ENCODE data around the gene SCYGR5. TPM values are rescaled to one million over a fixed set of nuclear protein-coding genes. Genes with fewer than 3 reads are reported as not detected.

The SCYGR5 gene
- total RNA-seq, 4 donors from 2014 or later = not detected

DNA sequence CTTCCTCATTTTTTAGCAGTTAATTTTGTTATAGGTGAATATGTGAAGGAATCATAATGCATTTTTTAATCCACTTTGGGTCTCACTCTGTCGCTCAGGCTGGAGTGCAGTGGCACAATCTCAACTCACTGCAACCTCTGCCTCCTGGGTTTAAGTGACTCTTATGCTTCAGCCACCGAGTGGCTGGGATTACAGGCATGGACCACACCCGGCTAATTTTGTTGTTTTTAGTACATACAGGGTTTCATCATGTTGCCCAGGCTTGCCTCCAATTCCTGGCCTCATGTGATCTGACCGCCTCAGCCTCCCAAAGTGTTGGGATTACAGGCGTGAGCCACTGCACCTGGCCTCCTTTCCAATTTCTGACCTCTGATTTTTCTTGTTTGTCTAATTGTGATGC is 17.7 kb downstream of the SCYGR5 start:
- TF ChIP-seq, protein P1, sequence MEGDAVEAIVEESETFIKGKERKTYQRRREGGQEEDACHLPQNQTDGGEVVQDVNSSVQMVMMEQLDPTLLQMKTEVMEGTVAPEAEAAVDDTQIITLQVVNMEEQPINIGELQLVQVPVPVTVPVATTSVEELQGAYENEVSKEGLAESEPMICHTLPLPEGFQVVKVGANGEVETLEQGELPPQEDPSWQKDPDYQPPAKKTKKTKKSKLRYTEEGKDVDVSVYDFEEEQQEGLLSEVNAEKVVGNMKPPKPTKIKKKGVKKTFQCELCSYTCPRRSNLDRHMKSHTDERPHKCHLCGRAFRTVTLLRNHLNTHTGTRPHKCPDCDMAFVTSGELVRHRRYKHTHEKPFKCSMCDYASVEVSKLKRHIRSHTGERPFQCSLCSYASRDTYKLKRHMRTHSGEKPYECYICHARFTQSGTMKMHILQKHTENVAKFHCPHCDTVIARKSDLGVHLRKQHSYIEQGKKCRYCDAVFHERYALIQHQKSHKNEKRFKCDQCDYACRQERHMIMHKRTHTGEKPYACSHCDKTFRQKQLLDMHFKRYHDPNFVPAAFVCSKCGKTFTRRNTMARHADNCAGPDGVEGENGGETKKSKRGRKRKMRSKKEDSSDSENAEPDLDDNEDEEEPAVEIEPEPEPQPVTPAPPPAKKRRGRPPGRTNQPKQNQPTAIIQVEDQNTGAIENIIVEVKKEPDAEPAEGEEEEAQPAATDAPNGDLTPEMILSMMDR (IDR thresholded peaks at IDR 0.05) = no peak
- no peak for TF ChIP-seq POLR2A (IDR thresholded peaks at IDR 0.05)
- H3K27ac ChIP-seq = no peak overlapping the region
- H3K4me3 ChIP-seq = no peak overlapping the region
- no peak for DNase-seq
- H3K27me3 ChIP-seq = no peaks in the 10 kb centered on the region
- H3K36me3 ChIP-seq = no peaks in the 10 kb centered on the region
- H3K9me3 ChIP-seq = no peaks in the 10 kb centered on the region
- no peaks in the 10 kb centered on the region for H3K4me1 ChIP-seq

- Histone ChIP-seq H3K27me3 (no peaks in the 10 kb centered on the region), H3K36me3 (no peaks in the 10 kb centered on the region), H3K4me3 (no peak overlapping the region), H3K9me3 (no peaks in the 10 kb centered on the region), H3K4me1 (no peaks in the 10 kb centered on the region), H3K27ac (no peak overlapping the region)
- no peak for TF ChIP-seq POLR2A (IDR thresholded peaks at IDR 0.05)
- TF ChIP-seq, protein P1 (IDR thresholded peaks at IDR 0.05) = no peak
- DNase-seq = no peak
These were observed 20.6 kb downstream of the SCYGR5 start for GRCh38 chr2:227687189-227687588.

GRCh38 chr2:227696990-227697679 is 30.5 kb downstream of the SCYGR5 start:
- no peak for TF ChIP-seq POLR2A (IDR thresholded peaks at IDR 0.05)
- TF ChIP-seq, protein P1 (IDR thresholded peaks at IDR 0.05) = no peak
- no peak overlapping the region for H3K27ac ChIP-seq
- H3K4me1 ChIP-seq = no peaks in the 10 kb centered on the region
- no peak overlapping the region for H3K4me3 ChIP-seq
- H3K36me3 ChIP-seq = no peaks in the 10 kb centered on the region
- no peaks in the 10 kb centered on the region for H3K9me3 ChIP-seq
- H3K27me3 ChIP-seq = no peaks in the 10 kb centered on the region
- DNase-seq = no peak

DNA sequence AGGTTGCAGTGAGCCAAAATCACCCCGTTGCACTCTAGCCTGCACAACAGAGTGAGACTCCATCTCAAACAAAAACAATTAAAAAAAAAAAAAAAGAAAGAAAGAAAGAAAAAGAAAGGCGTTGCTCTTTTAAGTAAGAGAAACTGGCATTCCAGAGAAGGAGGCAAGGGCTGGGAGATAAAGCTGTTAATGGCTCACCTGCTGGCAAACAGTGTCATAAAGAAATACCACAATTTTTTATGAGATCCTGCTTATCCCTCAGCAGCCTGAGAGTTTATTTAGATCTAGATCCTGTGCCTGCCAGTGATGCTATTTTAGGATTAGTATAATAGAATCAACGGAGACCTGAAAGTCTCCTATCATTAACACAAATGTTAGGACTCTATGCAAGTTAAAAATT is 35.0 kb downstream of the SCYGR5 start:
- Histone ChIP-seq H3K36me3 (no peaks in the 10 kb centered on the region), H3K9me3 (no peaks in the 10 kb centered on the region), H3K27ac (no peak overlapping the region), H3K4me1 (peaks cover 0 to 12% (median 0%) of the 10 kb centered on the region in 4 donors), H3K4me3 (no peak overlapping the region), H3K27me3 (no peaks in the 10 kb centered on the region)
- DNase-seq = no peak
- TF ChIP-seq, protein P1 (IDR thresholded peaks at IDR 0.05) = no peak
- no peak for TF ChIP-seq POLR2A (IDR thresholded peaks at IDR 0.05)

DNA sequence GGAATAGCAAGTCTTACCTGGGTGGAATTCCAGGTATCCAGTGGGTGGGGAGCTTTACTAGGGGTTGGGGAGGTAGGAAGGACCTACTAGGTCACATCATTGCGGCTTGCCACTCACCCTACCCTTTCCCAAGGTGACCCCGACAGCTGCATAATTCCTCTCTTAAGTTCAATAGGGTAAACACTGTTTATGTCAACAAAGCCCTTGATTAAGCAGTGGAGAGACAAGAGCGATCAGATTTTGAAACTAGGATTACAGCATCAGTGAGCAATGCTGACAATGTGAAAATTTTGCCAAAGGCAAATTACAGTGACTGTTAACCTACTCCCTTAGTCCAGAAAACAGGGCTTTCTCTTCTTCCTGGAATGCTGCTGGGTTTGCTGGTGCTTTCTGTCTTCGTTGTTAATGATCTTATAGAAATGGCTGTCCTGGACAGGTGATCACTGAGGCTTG is 36.7 kb downstream of the SCYGR5 start:
- no peaks in the 10 kb centered on the region for H3K27me3 ChIP-seq
- TF ChIP-seq, protein P1 (IDR thresholded peaks at IDR 0.05) = no peak
- TF ChIP-seq POLR2A (IDR thresholded peaks at IDR 0.05) = no peak
- no peak for DNase-seq
- peak overlapping the region in 1 of 4 donors; percentile 10 for H3K27ac ChIP-seq
- H3K4me3 ChIP-seq = no peak overlapping the region
- H3K36me3 ChIP-seq = no peaks in the 10 kb centered on the region
- H3K9me3 ChIP-seq = no peaks in the 10 kb centered on the region
- H3K4me1 ChIP-seq = peaks cover 0 to 21% (median 0%) of the 10 kb centered on the region in 4 donors

All from Peyer's patch (tissue), 4 donors.